Neural progenitor cell (in vitro differentiated cells): Measurements from ENCODE around the gene ERC2. TPM values are rescaled to one million over a fixed set of nuclear protein-coding genes. Genes with fewer than 3 reads are reported as not detected.
A peak's percentile ranks its signal among the peaks of the same experiment; 100 is the strongest.

ENCODE experiments used
- DNase-seq: peaks from one replicate; pipeline ENCODE4 v3.0.0-alpha.2; 2016; ENCODE audit warnings: low spot score
- H2AFZ ChIP-seq: fragments of 200-600 bp; sonication (generic); replicated peaks from 2 replicates; pipeline ENCODE4 v1.6.1; 2016; ENCODE audit warnings: antibody characterized with exemption
- H3F3A ChIP-seq: fragments of 200-600 bp; sonication (generic); 2 replicates; pipeline ENCODE4 v1.6.1; 2016; ENCODE audit warnings: antibody characterized with exemption, low read depth
- H3K27ac ChIP-seq: fragments of 200-600 bp; sonication (generic); 2 replicates; pipeline ENCODE4 v1.5.1; 2016; ENCODE audit warnings: mild to moderate bottlenecking
- H3K27me3 ChIP-seq: fragments of 200-600 bp; sonication (generic); 2 replicates; pipeline ENCODE4 v1.6.1; 2016; ENCODE audit warnings: mild to moderate bottlenecking, moderate library complexity
- H3K36me3 ChIP-seq: fragments of 200-600 bp; sonication (generic); 2 replicates; pipeline ENCODE4 v1.5.1; 2016
- H3K4me1 ChIP-seq: fragments of 200-600 bp; sonication (generic); 2 replicates; pipeline ENCODE4 v1.6.1; 2016; ENCODE audit warnings: mixed run types
- H3K4me2 ChIP-seq: fragments of 200-600 bp; sonication (generic); 2 replicates; pipeline ENCODE4 v1.6.1; 2016
- H3K4me3 ChIP-seq: fragments of 200-600 bp; sonication (generic); 2 replicates; pipeline ENCODE4 v1.5.1; 2016
- H3K79me2 ChIP-seq: fragments of 200-600 bp; sonication (generic); 2 replicates; pipeline ENCODE4 v1.6.1; 2016; ENCODE audit warnings: low read depth
- H3K9ac ChIP-seq: fragments of 200-600 bp; sonication (generic); 2 replicates; pipeline ENCODE4 v1.6.1; 2016
- H3K9me3 ChIP-seq: fragments of 200-600 bp; sonication (generic); 2 replicates; pipeline ENCODE4 v1.5.1; 2016; ENCODE audit warnings: low read depth
- H4K20me1 ChIP-seq: fragments of 200-600 bp; sonication (generic); 2 replicates; pipeline ENCODE4 v1.6.1; 2016; ENCODE audit warnings: low read depth
- H3K27ac Mint-ChIP-seq: 3 replicates; pipeline ENCODE4 v1.8.0; 2021; ENCODE audit warnings: mixed read lengths
- H3K27me3 Mint-ChIP-seq: 2 replicates; pipeline ENCODE4 v1.8.0; 2022; ENCODE audit warnings: low read depth, mild to moderate bottlenecking, inconsistent platforms, moderate library complexity, mixed read lengths; ENCODE audit not compliant: insufficient read depth
- H3K36me3 Mint-ChIP-seq: 3 replicates; pipeline ENCODE4 v1.8.0; 2021; ENCODE audit warnings: mixed read lengths
- H3K4me1 Mint-ChIP-seq: 3 replicates; pipeline ENCODE4 v1.8.0; 2021; ENCODE audit warnings: mixed read lengths
- H3K4me3 Mint-ChIP-seq: 3 replicates; pipeline ENCODE4 v1.8.0; 2021; ENCODE audit warnings: mild to moderate bottlenecking, moderate library complexity, mixed read lengths
- H3K9me3 Mint-ChIP-seq: 3 replicates; pipeline ENCODE4 v1.8.0; 2020; ENCODE audit warnings: mixed read lengths
- CTCF ChIP-seq: fragments of 200-600 bp; sonication (generic); IDR thresholded peaks from 2 replicates; pipeline ENCODE4 v1.5.1; 2017; ENCODE audit warnings: antibody characterized with exemption, mild to moderate bottlenecking
- EZH2 ChIP-seq: fragments of 200-600 bp; sonication (generic); IDR thresholded peaks from 2 replicates; pipeline ENCODE4 v1.6.1; 2017; ENCODE audit warnings: antibody characterized with exemption, mild to moderate bottlenecking, moderate library complexity
- EZH2phosphoT487 ChIP-seq: fragments of 200-600 bp; sonication (generic); IDR thresholded peaks from 2 replicates; pipeline ENCODE4 v1.6.1; 2017; ENCODE audit warnings: antibody characterized with exemption
- total RNA-seq: library from RNA; depleted of rRNA; stranded (reverse); fragments of >200 nt; gene quantifications from 2 replicates; pipeline ENCODE4 v1.2.3, GENCODE V29; 2015; ENCODE audit warnings: low replicate concordance

Gene ERC2
- total RNA-seq, 1 donor from 2014 or later, result 24.8 TPM

GRCh38 chr3:55583475-55583874 is 884.8 kb downstream of the ERC2 start:
- Mint-ChIP-seq H3K36me3 (no peaks in the 10 kb centered on the region), H3K9me3 (peaks cover 2% of the 10 kb centered on the region), H3K27me3 (peaks cover 2% of the 10 kb centered on the region), H3K27ac (no peak overlapping the region), H3K4me3 (no peak overlapping the region), H3K4me1 (peaks cover 24% of the 10 kb centered on the region)
- Histone ChIP-seq H3K27me3 (no peaks in the 10 kb centered on the region), H3K4me3 (no peak overlapping the region), H3K4me2 (no peak overlapping the region), H3K27ac (no peak overlapping the region), H3K9ac (no peak overlapping the region), H3K4me1 (peaks cover 14% of the 10 kb centered on the region), H3K36me3 (no peaks in the 10 kb centered on the region), H2AFZ (no peak overlapping the region), H3F3A (no peaks in the 10 kb centered on the region), H4K20me1 (no peaks in the 10 kb centered on the region), H3K79me2 (no peaks in the 10 kb centered on the region), H3K9me3 (no peaks in the 10 kb centered on the region)
- no peak for TF ChIP-seq CTCF
- TF ChIP-seq EZH2phosphoT487, result no peak
- no peak for TF ChIP-seq EZH2
- no peak for DNase-seq

GRCh38 chr3:55579496-55579895 is 888.8 kb downstream of the ERC2 start:
- no peak overlapping the region for H2AFZ ChIP-seq
- H3K9ac ChIP-seq, result no peak overlapping the region
- DNase-seq, result no peak
- no peaks in the 10 kb centered on the region for H4K20me1 ChIP-seq
- no peaks in the 10 kb centered on the region for H3F3A ChIP-seq
- TF ChIP-seq CTCF (no peak), EZH2phosphoT487 (no peak), EZH2 (no peak)
- Mint-ChIP-seq H3K9me3 (peaks cover under 1% of the 10 kb centered on the region), H3K27me3 (no peaks in the 10 kb centered on the region), H3K4me3 (no peak overlapping the region), H3K27ac (no peak overlapping the region), H3K36me3 (no peaks in the 10 kb centered on the region), H3K4me1 (peaks cover 18% of the 10 kb centered on the region)
- no peak overlapping the region for H3K4me3 ChIP-seq
- H3K9me3 ChIP-seq, result no peaks in the 10 kb centered on the region
- H3K4me2 ChIP-seq, result no peak overlapping the region
- no peaks in the 10 kb centered on the region for H3K27me3 ChIP-seq
- H3K27ac ChIP-seq, result no peak overlapping the region
- H3K4me1 ChIP-seq, result peaks cover 8% of the 10 kb centered on the region
- no peaks in the 10 kb centered on the region for H3K79me2 ChIP-seq
- no peaks in the 10 kb centered on the region for H3K36me3 ChIP-seq

DNA sequence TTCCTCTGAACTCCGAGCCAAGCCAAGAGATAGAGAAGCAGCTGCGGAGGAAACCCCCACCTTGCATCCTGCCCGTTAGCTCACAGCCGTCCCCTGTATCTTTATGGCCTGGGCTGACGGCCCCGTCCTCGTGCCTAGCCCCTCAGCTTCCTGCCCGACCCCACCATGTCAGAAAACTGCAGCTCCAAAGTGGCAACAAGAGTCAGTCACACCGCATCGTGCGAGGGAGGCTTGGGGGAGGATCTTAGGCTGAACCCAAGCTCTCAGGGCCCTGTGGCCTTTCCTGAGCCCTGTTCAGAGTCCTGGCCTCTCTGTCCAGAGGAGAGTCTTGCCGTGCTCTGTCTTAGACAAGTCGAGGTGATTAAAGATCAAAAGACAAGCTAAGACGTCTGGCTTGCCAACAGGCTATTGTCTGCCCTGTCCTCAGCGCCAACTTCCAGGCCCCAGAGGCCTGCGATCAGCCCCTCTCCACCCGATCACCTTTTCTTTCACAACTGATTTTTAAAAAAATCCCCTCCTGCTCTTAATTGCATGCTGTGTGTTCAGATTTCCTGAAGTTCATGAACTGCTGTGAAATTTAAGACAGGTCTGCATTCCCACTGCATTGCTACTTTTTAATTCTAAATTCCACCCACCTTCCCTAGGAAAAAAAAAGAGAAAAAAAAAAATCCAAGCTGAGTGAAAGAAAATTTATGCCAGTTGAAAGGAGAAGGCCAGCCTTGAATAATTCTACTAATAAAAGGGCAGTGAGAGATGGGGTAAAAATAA is 891.5 kb downstream of the ERC2 start:
- DNase-seq, result peak; percentile 34
- Histone ChIP-seq H3K9ac (no peak overlapping the region), H3K79me2 (no peaks in the 10 kb centered on the region), H3K4me2 (no peak overlapping the region), H4K20me1 (no peaks in the 10 kb centered on the region), H3K9me3 (no peaks in the 10 kb centered on the region), H3K4me3 (no peak overlapping the region), H3K36me3 (no peaks in the 10 kb centered on the region), H2AFZ (no peak overlapping the region), H3K4me1 (peaks cover 8% of the 10 kb centered on the region), H3K27ac (no peak overlapping the region), H3K27me3 (no peaks in the 10 kb centered on the region), H3F3A (peaks cover 5% of the 10 kb centered on the region)
- Mint-ChIP-seq H3K4me1 (peaks cover 22% of the 10 kb centered on the region), H3K27me3 (peaks cover 5% of the 10 kb centered on the region), H3K4me3 (no peak overlapping the region), H3K36me3 (no peaks in the 10 kb centered on the region), H3K27ac (peak overlapping the region; percentile 95), H3K9me3 (no peaks in the 10 kb centered on the region)
- TF ChIP-seq EZH2 (no peak), EZH2phosphoT487 (no peak), CTCF (no peak)
